Measurements from ENCODE around the gene PLEKHA1. TPM values are rescaled to one million over a fixed set of nuclear protein-coding genes. Genes with fewer than 3 reads are reported as not detected.

PLEKHA1 gene
- total RNA-seq, 4 donors from 2014 or later, result 22.6 to 35.4 (median 32.7) TPM

DNA sequence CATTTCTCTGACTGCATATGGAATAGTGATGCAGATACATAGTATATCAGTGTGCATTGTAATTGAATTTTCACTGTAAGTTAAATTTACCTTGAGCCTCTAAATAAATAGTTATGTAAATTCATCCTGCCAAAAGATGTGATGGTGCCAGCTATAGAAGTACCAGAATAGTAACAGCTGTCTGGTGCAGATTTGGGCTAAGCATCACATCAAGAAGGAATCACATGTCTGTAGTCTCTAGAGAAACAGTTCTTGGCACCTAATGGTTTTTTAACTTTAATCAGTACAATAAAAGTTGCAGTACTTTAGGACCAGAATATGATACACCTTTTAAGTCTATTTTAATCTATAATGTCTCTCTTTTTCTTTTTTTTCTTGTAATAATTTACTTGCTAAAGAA, 17.4 kb downstream of the PLEKHA1 start:
- TF ChIP-seq, protein P1, sequence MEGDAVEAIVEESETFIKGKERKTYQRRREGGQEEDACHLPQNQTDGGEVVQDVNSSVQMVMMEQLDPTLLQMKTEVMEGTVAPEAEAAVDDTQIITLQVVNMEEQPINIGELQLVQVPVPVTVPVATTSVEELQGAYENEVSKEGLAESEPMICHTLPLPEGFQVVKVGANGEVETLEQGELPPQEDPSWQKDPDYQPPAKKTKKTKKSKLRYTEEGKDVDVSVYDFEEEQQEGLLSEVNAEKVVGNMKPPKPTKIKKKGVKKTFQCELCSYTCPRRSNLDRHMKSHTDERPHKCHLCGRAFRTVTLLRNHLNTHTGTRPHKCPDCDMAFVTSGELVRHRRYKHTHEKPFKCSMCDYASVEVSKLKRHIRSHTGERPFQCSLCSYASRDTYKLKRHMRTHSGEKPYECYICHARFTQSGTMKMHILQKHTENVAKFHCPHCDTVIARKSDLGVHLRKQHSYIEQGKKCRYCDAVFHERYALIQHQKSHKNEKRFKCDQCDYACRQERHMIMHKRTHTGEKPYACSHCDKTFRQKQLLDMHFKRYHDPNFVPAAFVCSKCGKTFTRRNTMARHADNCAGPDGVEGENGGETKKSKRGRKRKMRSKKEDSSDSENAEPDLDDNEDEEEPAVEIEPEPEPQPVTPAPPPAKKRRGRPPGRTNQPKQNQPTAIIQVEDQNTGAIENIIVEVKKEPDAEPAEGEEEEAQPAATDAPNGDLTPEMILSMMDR (IDR thresholded peaks at IDR 0.05; ENCODE audit: low read depth), result no peak

DNA sequence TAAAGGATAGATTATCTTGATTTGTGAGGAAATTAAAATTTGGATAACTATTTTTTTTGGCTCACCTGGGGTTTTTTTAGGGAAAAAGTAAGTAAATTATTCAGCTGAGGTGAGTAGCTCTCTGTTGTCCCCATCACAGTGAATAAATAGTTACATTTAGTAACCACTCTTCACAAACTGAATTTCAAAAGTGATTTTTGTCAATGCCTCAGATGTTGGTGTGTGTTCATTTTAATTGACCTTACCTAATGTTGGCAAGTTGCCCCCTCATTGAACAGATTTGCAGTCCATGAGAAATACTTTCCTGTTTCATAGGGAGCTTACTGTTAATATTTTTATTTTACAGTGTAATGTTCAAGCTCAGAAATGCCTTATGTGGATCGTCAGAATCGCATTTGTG, 18.3 kb downstream of the PLEKHA1 start:
- TF ChIP-seq, protein P1 (IDR thresholded peaks at IDR 0.05; ENCODE audit: low read depth), result no peak

DNA sequence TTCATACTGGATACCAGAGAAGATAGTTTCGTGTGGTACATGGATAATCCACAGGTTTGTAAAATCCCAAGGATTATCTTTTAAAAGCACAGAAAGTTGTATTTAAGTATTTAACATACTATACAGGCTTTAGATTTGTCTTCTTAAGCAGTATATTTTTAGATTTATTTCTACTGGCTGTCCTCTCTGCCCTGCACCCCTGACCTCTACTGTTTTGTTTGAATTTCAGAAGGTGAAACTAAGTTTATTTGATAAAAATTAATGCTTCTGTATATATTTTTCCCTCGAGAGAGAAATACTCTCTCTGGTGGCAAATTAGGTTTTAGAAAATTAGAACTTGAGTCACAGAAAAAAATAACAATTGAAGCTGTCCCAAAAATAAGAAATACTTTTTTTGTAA, 18.8 kb downstream of the PLEKHA1 start:
- TF ChIP-seq, protein P1 (IDR thresholded peaks at IDR 0.05; ENCODE audit: low read depth), result no peak

GRCh38 chr10:122402548-122403131, 28.1 kb downstream of the PLEKHA1 start:
- TF ChIP-seq, protein P1 (IDR thresholded peaks at IDR 0.05; ENCODE audit: low read depth), result no peak

GRCh38 chr10:122404576-122404975, 30.1 kb downstream of the PLEKHA1 start:
- TF ChIP-seq, protein P1 (IDR thresholded peaks at IDR 0.05; ENCODE audit: low read depth), result no peak

DNA sequence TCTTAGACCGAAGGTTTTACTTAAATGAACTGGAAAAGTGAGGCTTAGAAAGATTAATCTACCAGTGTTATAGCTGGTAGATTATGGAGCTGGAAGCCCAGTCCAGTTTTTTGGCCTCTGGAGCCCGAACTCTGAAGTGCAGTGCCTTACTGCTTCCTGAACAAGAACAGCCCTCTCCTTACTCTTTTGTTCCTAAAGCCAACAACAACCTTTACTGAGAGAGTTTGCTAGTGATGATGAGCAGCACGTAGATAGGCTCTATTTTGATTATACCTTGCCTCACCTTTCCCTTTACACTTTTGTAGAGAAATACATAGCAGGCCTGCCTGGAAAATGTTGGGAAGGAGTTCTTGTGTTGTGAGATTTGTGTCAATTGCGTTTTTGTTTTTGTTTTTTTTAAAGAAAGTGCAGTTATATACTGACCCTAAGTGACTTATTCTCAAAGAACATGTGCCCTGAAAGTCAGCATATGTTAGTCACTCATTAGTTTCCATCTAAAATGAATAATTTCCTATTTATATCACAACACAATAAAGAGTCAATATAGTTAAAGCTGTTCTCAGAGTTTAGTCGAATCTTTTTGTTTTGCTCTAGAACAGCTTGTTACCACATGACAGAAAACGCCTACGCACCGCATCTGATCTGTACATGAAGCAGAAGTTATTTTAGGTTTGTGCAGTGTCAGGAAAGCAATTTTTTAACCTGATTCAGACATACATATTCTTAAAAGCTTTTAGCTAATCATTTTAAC, 33.0 kb downstream of the PLEKHA1 start:
- TF ChIP-seq, protein P1 (IDR thresholded peaks at IDR 0.05; ENCODE audit: low read depth), result no peak

DNA sequence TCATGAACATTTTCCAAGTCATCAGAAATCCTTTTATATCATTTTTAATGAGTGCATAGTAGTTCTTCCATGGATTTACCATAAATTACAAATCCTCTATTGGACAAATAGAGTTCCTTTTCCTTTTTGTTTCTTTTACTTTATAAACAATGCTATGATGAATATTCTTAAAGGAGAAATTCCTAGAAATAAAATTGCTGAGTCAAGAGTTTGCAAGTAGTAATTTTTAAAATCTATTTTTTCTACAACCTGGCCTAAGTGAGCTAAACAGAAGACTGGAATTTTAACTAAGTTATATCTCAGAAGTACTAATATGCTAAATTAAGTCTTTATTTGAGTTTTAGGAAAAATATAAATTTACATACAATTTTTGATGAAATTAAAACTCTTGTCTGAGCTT, 38.8 kb downstream of the PLEKHA1 start:
- TF ChIP-seq, protein P1 (IDR thresholded peaks at IDR 0.05; ENCODE audit: low read depth), result no peak
